ENCODE measurements around the gene ROBO1.

Gene ROBO1

DNA sequence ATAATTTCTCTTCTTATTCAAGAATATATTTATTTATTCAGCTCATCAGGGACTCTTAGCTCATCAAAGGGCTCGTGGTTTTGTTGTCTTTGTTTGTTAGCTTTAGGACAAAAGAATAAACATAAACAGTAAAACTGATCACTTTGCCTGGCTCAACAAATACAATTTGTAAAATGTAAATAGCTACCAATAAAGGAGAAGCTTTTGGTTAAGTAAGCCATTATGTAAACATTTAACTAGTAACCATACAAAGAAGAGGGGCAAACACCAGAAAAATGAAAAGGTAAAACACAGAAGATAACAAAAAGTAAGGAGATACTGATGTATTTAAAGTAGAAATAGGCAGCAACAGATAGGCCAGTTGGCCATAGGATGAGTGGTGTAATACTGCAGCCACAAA lies 761.7 kb downstream of the ROBO1 start:
- DNase-seq = no peak

DNA sequence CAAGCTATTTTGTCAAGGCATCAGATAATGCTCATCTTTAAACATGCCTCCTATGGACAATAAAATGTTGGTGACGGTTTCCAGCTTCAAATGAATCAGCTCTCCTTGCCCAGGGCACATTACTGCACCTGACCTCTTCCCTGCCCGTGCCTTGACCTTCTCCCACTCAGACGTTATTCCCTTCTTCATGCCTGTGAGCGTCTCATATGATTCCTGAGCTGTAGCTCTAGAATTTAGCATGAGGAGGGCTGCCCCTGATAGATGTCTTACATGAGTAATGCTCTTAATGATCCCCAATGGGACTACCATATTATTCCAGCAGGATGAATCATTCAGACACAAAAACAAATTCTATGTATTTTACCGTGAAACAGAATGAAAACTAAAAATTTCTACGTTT lies 762.7 kb downstream of the ROBO1 start:
- DNase-seq = peak; percentile 74

DNA sequence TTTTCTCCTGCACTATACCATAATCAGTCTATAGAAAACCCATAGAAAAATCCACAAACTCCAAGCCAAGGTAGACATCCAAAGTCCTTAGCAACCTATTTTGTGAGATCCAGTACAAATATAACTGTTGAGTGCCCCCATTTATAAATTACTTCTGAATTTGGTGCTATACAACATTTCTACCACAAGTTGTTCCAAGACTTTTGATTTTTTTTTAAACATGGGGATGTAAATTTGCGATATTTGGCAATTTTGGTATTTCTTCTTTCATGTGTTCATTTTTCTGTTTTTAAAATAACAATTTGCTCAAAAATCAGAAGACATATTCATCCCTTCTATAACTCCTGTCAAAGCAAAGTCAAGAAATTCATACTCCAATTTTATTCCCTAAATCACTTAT lies 763.8 kb downstream of the ROBO1 start:
- DNase-seq = no peak

DNA sequence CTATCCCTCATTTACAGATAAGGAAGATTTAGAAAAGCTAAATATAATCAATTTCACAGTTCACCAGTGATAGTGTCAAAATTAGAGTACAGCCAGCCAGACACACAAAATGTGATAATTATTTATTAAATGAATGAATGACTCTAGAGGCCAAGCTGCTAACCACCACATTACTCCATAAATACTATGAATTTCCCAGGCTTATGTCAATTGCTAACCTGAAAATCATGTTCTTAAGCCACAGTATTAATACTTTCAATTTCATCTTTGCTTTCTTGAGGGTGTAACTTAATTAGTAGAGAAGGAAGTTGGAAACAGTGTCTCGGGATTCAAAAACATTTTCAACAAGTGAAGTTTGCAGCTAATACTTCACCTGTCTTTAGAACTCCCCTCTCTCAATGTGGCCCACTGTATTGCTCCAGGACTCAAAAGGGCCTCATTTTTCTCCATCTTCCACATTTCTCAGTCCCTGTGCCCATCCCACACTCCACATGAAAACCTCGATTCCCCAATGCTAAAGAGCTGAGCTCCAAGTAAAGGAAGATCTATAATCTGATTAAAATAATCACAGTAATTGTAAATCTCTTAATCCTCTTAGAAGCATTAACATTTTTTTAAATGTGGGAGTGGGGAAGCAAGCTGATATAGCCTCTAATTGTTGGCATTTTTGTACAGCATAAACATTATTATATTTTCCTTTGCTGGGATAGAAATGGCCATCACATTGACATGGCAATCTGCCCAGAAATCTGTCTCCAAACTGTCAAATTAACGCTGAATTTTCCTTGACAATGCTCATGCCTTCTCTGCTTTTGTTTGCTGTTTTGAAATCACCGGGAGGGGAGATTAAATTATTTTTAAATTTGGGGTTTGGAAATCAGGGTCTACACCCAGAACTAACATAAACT lies 765.1 kb downstream of the ROBO1 start:
- DNase-seq = no peak

DNA sequence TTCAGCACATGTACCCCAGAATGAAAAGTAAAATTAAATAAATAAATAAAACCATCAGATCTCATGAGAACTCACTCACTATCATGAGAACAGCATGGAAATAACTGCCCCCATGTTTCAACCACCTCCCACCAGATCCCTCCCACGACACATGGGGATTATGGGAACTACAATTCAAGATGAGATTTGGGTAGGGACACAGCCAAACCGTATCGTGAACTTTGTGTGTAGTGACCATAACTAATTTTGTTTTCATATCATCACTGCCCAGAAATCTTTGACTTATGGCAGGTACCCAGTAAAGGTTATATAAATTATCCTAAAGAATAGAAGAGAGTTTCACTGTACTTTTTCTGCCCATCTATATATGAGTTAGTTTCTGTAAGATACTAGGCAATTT lies 766.5 kb downstream of the ROBO1 start:
- DNase-seq = no peak

DNA sequence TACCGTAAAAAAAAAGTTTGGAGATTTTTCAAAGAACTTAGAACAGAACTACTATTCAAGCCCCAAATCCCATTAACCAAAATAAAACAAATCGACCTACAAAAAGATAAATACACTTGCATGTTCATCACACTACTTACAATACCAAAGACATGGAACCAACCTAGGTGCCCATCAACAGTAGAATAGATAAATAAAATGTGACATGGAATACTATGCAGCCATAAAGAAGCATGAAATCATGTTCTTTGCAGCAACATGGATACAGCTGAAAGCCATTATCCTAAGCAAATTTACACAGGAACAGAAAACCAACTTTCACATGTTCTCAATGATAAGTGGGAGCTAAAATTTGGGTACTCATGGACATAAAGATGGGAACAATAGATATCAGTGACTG lies 768.7 kb downstream of the ROBO1 start:
- DNase-seq = no peak

DNA sequence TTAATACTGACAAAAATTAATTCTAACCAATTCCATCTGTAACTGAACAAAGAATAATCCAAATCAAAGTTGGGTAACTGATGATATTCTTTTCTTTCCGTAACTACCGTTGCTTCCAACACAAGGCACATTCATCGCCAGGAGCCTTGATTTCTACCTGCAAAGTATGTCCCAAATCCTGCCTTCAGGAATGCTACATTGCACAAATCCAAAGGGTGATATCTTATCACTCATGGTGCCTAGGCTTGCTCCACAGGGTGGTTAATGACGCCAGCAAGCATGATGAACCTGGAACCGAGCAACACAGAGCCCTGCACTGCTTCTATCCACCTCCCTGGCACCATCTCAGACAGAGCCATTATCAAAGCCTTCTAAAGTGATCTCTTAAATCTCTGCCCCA lies 772.7 kb downstream of the ROBO1 start:
- no peak for DNase-seq

DNA sequence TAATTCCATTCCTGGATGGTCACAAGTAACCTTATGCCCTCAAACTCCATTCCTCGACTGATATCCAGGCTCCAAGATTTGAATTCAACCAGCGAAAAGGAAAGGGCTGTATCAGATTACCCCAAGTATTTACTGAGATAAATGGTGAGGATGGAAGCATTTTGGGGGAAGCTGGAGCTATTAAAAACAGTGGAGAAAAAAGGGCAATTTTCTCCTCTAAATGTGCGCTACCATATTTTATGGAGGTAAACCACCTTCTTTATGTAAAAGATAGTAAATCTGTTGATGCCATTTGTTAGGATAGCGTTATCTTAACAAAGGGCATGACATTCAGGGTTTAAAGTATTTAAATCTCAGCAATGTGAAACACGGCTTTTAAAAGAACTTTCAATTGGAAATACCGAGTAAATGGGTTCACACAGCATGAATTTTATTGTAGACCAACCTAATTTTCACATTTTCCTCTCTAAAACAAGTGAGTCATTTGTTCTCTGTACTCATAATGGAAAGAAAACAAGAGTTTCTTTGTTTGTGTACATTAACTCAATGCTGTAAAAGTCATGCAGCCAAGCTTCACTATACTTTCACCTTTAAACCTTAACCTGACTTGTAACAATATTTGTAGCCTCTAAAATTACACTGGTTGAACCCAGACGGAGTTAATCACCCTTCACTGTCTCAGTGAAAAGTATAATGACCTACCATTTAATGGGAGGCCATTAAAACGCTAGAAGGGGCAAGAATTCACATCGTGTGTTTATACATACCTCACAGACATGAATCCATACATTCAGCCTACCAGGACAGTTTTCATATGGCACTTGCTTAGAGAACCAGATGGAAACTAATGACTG lies 773.4 kb downstream of the ROBO1 start:
- DNase-seq = no peak

DNA sequence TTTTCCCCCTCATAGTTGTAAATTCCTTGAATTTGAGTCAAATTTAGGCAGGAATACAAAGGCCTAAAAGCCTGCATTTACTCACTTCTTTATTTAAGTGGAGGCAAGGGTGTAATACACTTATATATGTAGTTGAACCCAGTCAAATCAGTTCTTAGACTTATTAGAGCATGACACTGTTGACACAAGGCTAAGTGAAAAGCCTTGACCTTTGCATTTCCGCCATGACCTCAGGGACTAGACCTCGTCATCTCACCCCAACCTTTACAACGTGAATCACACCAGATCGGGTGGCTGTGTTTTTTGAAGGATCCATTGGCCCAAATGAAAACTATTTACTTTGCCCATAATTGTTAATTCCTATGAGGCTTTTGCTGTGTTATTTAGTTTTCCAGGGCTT lies 774.4 kb downstream of the ROBO1 start:
- no peak for DNase-seq

DNA sequence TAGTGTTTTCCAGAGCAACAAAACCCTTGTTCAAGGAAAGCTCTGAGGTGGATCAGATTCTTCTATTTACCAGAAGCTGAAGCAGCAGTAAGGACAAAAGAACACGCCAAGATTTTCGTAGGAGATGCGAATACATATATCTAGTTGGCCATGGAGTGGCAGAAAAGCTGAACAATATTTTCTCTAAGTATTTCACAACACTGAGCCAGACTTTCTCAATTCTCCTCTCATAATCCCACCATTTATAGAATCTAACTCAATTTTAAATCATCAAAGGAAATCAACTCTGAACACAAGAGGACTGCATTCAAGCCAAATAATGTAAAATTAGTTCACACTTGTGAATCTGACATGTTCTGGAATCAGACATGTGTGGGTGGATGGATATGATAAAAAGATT lies 775.0 kb downstream of the ROBO1 start:
- no peak for DNase-seq

DNA sequence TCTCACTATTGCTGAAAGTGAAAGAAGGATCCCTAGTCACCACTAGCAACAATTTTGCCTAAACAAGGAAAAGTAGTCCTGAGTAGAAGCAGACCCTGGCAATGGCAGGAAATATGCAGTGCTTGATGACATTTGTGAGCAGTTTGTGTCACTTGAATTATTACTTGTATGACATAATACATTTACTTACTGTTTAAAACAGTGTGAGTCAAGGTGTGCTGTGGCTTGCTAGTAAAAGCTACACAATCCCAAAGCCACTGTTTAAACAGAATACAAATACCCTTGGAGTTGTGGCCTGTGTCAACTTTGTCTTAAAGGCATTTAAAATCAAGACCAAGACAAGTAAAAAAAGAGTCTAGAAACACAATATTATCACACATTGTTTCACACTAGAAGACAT lies 775.4 kb downstream of the ROBO1 start:
- no peak for DNase-seq

DNA sequence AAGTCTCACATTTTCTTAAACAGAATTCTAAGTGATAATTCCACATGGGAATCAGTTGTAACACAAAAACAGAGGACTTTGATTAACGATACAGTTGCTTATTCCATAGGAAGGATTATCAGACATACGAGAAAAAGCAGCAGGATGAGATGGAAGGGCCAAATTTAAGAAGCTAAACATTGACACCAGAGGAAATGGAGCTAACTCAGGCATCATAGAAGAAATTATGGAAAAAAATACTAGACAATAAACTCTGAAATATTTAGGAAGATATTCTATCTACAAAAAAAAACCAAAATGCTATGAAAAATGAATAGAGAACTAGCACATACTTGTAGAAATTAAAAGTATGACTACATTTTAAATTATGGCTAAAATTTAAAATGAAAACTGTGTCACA lies 776.1 kb downstream of the ROBO1 start:
- DNase-seq = no peak

DNA sequence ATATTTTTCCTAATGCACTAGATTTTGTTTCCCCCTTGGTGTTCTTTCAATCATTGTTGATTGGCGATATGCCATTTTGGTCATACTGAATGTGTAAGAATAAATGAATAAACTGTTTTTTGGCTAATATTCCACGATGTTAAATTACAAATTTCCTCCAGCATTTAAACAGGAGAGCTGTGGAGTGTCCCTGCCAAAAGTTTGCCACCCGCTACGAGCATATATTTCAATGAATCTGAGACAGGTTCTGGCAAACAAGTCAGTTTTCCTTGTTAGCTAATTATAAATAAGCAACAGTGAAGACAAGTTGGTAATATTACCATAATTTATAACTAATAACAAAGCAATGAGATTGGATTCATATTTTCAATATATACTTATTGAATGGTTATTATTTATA lies 777.6 kb downstream of the ROBO1 start:
- DNase-seq = no peak

DNA sequence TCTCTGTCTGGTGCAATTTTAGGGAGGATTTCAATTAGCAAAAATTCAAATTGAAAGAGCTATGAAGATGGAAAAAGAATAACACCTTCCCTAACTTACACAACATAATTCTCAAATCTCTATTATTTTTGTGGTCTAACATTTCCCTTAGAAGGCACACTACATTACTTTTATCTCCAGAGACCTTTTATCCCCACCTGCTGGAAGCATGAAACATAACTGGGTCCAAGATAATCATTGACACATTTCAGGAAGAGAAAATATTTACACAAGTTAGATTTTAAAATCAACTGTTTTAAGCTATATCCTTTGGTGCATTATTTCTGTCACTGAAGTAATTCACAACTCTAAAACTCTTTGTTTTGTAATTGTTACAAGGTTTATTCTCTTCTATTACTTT lies 779.5 kb downstream of the ROBO1 start:
- peak; percentile 26 for DNase-seq

DNA sequence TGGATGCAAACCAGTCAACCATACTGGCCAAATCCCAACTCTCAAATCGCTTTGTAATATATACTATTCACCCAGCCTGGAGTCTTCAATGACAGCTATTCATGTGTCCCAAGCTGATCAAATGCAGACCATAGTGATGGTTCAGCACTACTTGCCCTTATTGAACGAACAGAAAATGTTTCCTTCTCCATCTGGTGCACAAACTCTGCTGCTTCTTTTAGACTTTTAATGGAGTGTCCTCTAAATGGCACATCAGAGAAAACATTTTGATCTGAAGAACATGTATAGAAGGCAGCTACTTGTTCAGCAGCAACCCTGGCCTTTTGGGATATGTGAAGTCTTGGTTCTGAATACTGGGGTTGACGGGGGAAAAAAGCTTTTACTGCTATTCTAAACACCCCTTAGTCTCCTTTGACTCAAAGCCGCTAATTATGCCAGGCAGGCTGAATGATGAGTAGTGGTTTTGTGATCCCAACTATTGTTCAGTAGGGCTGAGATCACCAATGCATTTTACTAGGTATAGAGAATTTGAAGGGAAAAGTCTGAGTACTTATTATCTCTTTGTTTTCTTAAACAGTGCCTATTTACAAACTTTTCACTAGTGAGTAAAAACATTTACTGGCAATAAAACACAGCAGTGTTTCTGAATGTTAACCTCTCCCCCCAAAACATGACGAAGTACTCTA lies 781.2 kb downstream of the ROBO1 start:
- peak; percentile 13 for DNase-seq

DNA sequence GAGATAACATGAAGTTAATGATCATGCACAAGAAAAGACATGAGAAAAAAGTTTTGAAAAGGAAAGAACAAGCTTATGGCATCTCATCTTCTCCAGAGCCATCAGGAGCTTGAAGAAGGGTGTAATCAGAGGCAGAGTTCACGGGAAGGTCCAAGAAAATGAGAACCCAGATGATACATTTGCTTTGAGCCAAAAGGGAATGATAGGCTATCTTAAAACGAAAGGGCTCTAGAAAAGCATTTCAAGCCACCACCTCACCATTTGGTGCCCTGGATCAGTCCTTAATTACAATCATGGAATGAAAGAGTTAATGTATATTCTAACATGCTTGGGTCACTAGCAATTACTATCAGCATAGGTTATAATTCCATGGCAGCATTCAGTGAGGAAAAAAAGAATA lies 781.8 kb downstream of the ROBO1 start:
- no peak for DNase-seq

DNA sequence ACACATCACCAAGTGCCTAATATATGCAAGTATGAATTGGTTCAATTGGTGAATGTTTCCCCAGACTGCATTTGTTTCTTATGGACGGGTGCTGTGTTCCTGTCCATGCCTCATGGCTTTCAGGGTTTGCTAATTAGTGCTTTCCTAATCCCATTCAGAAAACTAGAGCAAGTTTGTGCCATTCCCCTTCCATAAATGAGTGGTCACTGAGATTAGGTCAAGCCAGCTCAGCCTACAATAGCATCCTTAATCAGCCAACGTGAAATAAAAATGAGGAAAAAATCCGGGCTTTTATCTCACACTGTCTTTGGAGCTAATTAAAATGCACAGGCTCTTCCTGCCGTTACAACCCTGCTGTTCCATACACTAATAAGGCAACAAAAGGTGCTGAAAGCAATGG lies 788.8 kb downstream of the ROBO1 start:
- DNase-seq = no peak

DNA sequence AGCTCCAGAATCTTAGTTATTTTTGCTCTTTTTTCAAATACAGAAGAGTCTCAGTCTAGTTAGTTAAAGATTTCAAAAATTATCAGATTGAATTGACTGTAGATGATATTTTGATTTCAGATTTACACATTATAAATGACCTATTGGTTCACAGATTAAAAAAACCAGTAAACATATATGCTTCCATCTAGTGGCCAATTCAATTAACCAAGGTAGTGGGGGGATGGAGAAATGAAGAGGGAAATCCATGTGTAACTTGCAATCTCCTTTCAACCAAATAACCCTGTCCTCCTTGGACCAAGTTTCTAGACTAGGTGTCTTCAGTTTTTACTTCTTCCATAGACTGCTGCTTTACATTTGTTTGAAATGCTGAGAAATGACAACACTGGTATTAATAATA lies 789.8 kb downstream of the ROBO1 start:
- DNase-seq = peak; percentile 34

DNA sequence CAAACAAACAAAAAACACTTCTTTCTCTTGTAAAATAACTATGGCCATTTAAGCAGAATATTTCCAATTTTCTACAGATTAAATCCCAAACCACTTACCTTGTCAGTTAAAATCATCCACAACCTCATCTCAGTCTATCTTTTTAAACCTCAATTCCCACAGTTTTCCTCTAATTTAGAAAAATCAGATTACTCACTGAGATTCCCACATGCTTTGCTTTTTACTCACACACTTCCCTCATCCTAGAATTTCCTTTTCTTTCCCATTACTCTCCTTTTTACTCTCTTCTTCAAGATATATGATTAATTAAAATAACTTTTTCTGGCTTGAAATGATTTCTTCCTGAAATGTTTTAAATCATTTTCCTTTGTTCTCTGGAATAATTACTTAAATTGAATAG lies 790.7 kb downstream of the ROBO1 start:
- DNase-seq = peak; percentile 72

DNA sequence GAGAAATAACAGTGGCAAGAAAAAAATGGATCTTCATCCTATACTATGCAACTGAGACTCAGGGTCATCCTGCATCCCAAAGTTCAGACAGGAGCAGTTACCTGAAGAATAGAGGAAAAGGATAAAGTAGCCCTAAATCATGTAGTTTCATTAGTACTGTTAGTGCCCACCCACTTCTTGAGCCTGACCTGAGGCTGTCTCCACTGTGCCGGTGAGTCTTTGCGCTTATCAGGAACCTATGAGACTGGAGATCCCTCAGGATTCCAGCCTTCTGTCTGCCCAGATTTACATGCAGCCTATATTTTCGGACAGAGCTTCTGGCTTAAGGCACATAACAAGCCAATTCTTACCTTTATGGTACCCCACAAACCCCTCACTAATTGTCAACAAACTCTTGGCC lies 791.6 kb downstream of the ROBO1 start:
- no peak for DNase-seq

DNA sequence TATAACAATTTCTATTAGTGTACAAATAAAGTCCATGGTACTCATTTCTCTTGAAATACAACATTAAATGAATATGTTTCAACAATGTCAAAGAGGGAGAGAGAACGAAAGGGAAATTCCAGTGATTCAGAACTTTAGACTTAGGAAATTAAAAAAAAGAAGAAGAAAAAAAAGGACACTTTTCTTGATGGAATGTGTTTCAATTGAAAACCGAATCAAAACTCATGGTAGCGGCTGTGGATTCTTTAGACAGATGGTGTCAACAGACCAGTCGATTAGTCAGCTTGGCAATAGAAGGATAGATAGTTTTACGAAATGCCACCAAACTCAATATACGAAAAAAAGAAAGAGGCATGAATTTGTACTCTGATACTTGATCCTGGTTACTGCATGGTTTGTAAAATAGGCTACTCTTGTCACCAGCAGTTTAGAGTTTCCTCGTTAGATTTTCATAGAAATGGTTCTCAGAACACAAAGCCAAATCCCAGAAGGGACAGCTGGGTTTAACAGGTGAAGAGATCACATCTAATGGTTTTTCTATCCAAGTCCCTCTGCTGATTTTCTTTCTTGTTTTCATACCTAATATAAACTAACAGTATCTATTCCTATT lies 793.5 kb downstream of the ROBO1 start:
- peak; percentile 77 for DNase-seq

DNA sequence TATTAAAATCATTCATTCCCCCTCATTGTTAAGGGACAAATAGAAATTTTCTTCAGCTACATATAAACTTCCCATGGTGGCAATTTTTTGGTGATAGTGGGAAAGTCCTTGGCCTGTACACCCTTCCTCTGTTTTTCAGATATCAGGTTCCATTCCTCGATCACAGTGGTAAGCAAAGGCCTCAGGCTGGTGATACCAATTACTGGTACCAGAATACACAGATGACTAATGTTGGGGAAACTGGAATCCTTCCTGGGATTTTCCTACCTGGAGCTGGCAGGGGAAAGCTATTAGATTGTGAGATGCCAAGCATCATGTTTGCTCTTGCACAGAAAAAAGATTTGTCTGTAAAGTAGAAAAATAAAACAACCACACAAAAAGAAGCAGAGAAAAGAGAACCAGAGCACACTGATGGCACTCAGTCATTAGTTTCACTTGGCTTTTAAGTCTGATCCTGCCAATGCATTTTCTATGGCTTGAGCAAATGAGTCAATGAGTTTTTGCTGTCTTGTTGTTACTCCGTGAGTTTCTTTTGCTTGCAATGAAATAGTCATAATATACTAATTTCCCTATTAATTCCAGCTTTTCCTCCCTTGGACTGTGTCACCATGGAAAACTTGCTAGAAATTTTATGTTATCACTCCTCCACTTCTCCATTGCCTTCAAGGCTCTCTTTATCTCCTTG lies 795.0 kb downstream of the ROBO1 start:
- no peak for DNase-seq

Measured in fibroblast of skin of back (primary cell).